Lung (tissue), 12 donors: ENCODE measurements around the gene TULP4. TPM values are rescaled to one million over a fixed set of nuclear protein-coding genes. Genes with fewer than 3 reads are reported as not detected.
A peak's percentile ranks its signal among the peaks of the same experiment; 100 is the strongest.
"Not testable (repeated sequence)": the region's sequence is repeated elsewhere in the genome, so short reads cannot be mapped to it uniquely, and the experiment has no call there.

Source experiments
- ATAC-seq: fragments of 200-7000 bp; cut with Tn5 transposase; one replicate; pipeline ENCODE4 v1.9.1; 2020; ENCODE audit warnings: moderate number of reproducible peaks; ENCODE audit not compliant: insufficient read depth, low FRiP score
- DNase-seq, 3 donors: peaks; one replicate each; pipeline ENCODE4 v3.0.0-alpha.2; 2013 to 2017
- H3K27ac ChIP-seq, 2 donors: one replicate each; pipeline ENCODE4 v1.5.1; 2013; ENCODE audit warnings: mild to moderate bottlenecking in 2 of 2, moderate library complexity in 2 of 2, control low read depth in 1 of 2, inconsistent platforms in 1 of 2, low read depth in 1 of 2, low read length in 1 of 2
- H3K27me3 ChIP-seq, 3 donors: one replicate each; pipeline ENCODE4 v1.5.1; 2013; ENCODE audit warnings: low read length in 2 of 3; ENCODE audit not compliant: control insufficient read depth in 3 of 3, insufficient read depth in 3 of 3
- H3K36me3 ChIP-seq, 4 donors: one replicate each; pipeline ENCODE4 v1.5.1; 2013; ENCODE audit warnings: low read length in 4 of 4, mild to moderate bottlenecking in 1 of 4, moderate library complexity in 1 of 4; ENCODE audit not compliant: control insufficient read depth in 4 of 4, insufficient read depth in 4 of 4
- H3K4me1 ChIP-seq, 5 donors: one replicate each; pipeline ENCODE4 v1.5.1; 2013; ENCODE audit warnings: low read length in 5 of 5, mild to moderate bottlenecking in 2 of 5, moderate library complexity in 1 of 5; ENCODE audit not compliant: control insufficient read depth in 5 of 5, insufficient read depth in 5 of 5
- H3K4me3 ChIP-seq: one replicate; pipeline ENCODE4 v1.5.1; 2013; ENCODE audit warnings: mild to moderate bottlenecking, control low read depth, moderate library complexity
- H3K9ac ChIP-seq, 2 donors: one replicate each; pipeline ENCODE4 v1.5.1; 2013; ENCODE audit warnings: low read length in 2 of 2, control low read depth in 1 of 2; ENCODE audit not compliant: insufficient read depth in 1 of 2
- H3K9me3 ChIP-seq, 4 donors: one replicate each; pipeline ENCODE4 v1.5.1; 2013; ENCODE audit warnings: low read length in 3 of 4, mild to moderate bottlenecking in 1 of 4, moderate library complexity in 1 of 4; ENCODE audit not compliant: control insufficient read depth in 4 of 4, insufficient read depth in 3 of 4
- CTCF ChIP-seq: IDR thresholded peaks from 2 replicates; pipeline ENCODE4 v1.5.1; 2012; ENCODE audit warnings: mild to moderate bottlenecking; ENCODE audit errors: control extremely low read depth, extremely low read depth
- WGBS, 2 donors: extraction: QIAGEN DNeasy Blood & Tissue Kit; methylation state at CpG; one replicate each; pipeline ENCODE4 v1.1.7; 2013; 5-methylcytosine and 5-hydroxymethylcytosine counted together
- polyA plus RNA-seq, 2 donors: library from polyadenylated mRNA; stranded (reverse); fragments of 200-250 nt; gene quantifications; one replicate each; pipeline ENCODE4 v1.2.1, GENCODE V29; 2013
- total RNA-seq, 2 donors: library from RNA; depleted of rRNA in 1 of 2; stranded (reverse); fragments of >200 nt in 1 of 2; gene quantifications; one replicate each; pipeline ENCODE4 v1.2.1, GENCODE V29; 2014 to 2021
- donor health status: control.
- donor health status: control.
- donor health status: Bipolar disorder and iron deficiency.
- donor health status: healthy.
- donor health status: DM: yes; HTN: yes; CAD: no.

The TULP4 gene
- total and polyA plus RNA-seq, 4 donors: 4.5 to 147 (median 39.2) TPM

DNA sequence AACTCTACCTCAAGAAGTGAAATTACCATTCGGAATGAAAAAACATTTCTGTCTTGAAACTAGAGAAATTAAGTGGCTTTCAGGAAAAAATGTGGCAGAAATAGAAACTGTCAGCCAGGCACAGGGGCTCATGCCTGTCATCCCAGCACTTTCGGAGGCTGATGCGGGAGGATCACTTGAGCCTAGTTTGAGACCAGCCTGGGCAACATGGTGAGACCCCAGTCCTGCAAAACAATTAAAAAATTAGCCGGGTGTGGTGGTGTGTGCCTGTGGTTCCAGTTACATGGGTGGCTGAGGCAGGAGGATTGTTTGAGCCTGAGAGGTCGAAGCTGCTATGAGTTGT is 240.5 kb downstream of the TULP4 start:
- no peak overlapping the region for H3K27ac ChIP-seq
- TF ChIP-seq CTCF: no peak
- DNase-seq (no peak), ATAC-seq (no peak)
- H3K4me1 ChIP-seq: peaks cover 0 to 9% (median 3%) of the 10 kb centered on the region in 5 donors
- H3K4me3 ChIP-seq: no peak overlapping the region
- no peak overlapping the region for H3K9ac ChIP-seq
- no peaks in the 10 kb centered on the region for H3K36me3 ChIP-seq
- H3K9me3 ChIP-seq: no peaks in the 10 kb centered on the region
- WGBS, 2 donors: 93 to 94% methylated on average over 5 of the region's 5 CpGs
- no peaks in the 10 kb centered on the region for H3K27me3 ChIP-seq

DNA sequence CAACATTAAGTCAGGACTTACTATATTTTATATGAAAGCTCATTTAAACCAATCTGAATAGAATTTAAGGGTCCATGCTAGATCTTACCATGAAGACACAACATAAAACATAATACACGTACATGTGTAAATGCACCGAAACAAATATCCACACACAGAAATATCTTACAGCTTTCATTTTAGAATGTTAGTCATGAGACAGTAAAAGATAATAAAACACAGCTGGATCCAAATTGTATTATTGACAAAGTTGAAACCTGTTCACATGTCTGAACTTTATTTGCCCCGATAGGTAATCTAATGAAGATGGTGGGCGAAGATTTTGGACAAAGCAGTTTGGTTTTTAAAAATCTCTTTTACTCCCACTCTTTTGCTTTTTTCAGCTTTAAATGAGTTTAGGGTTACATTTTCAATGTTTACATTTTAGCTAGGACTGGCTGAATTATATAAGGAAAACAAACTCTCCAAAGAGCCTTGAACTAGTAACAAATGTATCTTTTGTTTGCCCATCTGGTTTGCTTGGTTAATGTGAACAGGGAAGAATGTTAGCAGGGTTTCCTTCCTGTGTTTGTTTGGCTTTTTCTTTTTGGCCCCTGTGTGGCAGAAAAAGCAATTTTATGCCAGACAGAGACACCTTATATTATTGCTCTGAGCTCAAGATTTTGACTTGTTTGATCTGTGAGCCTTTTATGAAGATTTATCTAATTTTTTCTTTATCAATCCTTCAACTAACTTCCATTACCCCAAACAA is 242.5 kb downstream of the TULP4 start:
- Histone ChIP-seq H3K27me3 (no peaks in the 10 kb centered on the region), H3K9me3 (no peaks in the 10 kb centered on the region), H3K36me3 (no peaks in the 10 kb centered on the region), H3K4me1 (peaks cover 0 to 12% (median 4%) of the 10 kb centered on the region in 5 donors), H3K9ac (no peak overlapping the region), H3K4me3 (no peak overlapping the region), H3K27ac (no peak overlapping the region)
- DNase-seq (peak in 2 of 3 donors; percentile 34 to 43), ATAC-seq (no peak)
- WGBS, 2 donors: 86 to 94% methylated on average over 4 of the region's 4 CpGs
- no peak for TF ChIP-seq CTCF

DNA sequence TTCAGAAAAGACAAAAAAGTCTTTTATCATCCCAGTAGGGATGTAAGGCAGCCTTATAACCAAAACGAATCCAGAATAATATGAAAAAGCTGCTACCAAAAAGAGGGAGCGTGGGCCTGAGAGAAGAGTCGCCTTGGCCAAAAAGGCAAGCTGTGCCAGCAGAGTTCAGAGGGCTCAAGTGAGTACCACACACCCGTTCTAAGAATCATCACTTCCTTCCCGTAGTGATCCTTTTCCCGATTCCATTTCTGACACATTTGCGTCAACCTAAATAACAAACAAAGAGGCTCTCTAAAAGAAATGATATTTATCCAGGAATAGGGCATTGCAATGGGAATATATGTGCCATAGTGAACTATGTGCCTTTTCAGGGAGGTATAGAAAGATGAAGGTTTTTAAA is 243.8 kb downstream of the TULP4 start:
- DNase-seq (no peak), ATAC-seq (no peak)
- H3K4me3 ChIP-seq: no peak overlapping the region
- H3K9me3 ChIP-seq: no peaks in the 10 kb centered on the region
- H3K9ac ChIP-seq: no peak overlapping the region
- H3K27ac ChIP-seq: no peak overlapping the region
- no peak for TF ChIP-seq CTCF
- peaks cover 4 to 19% (median 5%) of the 10 kb centered on the region in 5 donors for H3K4me1 ChIP-seq
- no peaks in the 10 kb centered on the region for H3K27me3 ChIP-seq
- WGBS, 2 donors: 59 to 70% methylated on average over 7 of the region's 7 CpGs
- H3K36me3 ChIP-seq: no peaks in the 10 kb centered on the region

DNA sequence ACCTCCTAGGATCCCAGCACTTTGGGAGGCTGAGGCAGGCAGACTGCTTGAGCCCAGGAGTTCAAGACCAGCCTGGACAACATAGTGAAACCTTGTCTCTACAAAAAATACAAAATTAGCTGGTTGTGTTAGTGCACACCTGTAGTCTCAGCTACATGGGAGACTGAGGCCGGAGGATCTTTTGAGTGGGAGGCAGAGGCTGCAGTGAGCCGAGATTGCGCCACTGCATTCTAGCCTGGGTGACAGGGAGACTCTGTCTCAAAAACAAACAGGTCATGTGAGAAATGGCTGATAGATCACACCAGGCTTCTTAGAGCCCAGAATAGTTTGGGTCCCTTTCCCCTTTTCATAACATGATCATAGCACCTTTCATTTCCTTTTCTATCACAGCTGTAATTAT is 244.8 kb downstream of the TULP4 start:
- H3K27me3 ChIP-seq, H3K27ac ChIP-seq, H3K36me3 ChIP-seq, ATAC-seq, H3K4me3 ChIP-seq, H3K9ac ChIP-seq, DNase-seq, H3K9me3 ChIP-seq: not testable (repeated sequence)
- H3K4me1 ChIP-seq: peaks cover 8 to 29% (median 10%) of the 10 kb centered on the region in 5 donors
- WGBS, 2 donors: 97 to 98% methylated on average over 3 of the region's 3 CpGs
